SK-N-SH treated with all-trans-retinoic acid at 6 μM for 48 hours (cell line): ENCODE measurements around the gene SLC19A1.

Source experiments
- ATAC-seq: fragments of 200-7000 bp; cut with Tn5 transposase; 3 replicates; pipeline ENCODE4 v1.9.1; 2020; ENCODE audit warnings: mild to moderate bottlenecking, moderate library complexity
- ARNTL ChIP-seq: fragments of 450-650 bp; formaldehyde crosslinking; IDR thresholded peaks from 2 replicates; pipeline ENCODE4 v1.5.0; 2020; ENCODE audit warnings: low read depth, mild to moderate bottlenecking, moderate library complexity, borderline replicate concordance
- BACH2 ChIP-seq: fragments of 250-450 bp; sonication (Bioruptor Pico); IDR thresholded peaks from 2 replicates; pipeline ENCODE4 v1.9.0; 2021; ENCODE audit warnings: mild to moderate bottlenecking, borderline replicate concordance
- ESRRG ChIP-seq: fragments of 250-450 bp; sonication (Bioruptor Pico); IDR thresholded peaks from 2 replicates; pipeline ENCODE4 v1.6.1; 2021; ENCODE audit warnings: mild to moderate bottlenecking
- ISL1 ChIP-seq: fragments of 250-450 bp; sonication (Bioruptor Pico); IDR thresholded peaks from 2 replicates; pipeline ENCODE4 v2.1.2; 2022; ENCODE audit warnings: mild to moderate bottlenecking, moderate library complexity
- OSR1 ChIP-seq: fragments of 250-450 bp; sonication (Bioruptor Pico); IDR thresholded peaks from 2 replicates; pipeline ENCODE4 v1.8.0; 2022; ENCODE audit warnings: moderate library complexity, mild to moderate bottlenecking, inconsistent platforms
- POU6F1 ChIP-seq: fragments of 250-450 bp; sonication (Bioruptor Pico); IDR thresholded peaks from 2 replicates; pipeline ENCODE4 v1.8.0; 2021; ENCODE audit warnings: low read depth, mild to moderate bottlenecking, moderate library complexity, borderline replicate concordance
- SNAI2 ChIP-seq: fragments of 250-450 bp; sonication (Bioruptor Pico); IDR thresholded peaks from 2 replicates; pipeline ENCODE4 v1.5.0; 2020; ENCODE audit warnings: mild to moderate bottlenecking, moderate library complexity
- TCF4 ChIP-seq: fragments of 250-450 bp; sonication (Bioruptor Pico); IDR thresholded peaks from 2 replicates; pipeline ENCODE4 v1.8.0; 2021; ENCODE audit warnings: mild to moderate bottlenecking, moderate library complexity, borderline replicate concordance
- TOX ChIP-seq: fragments of 250-450 bp; sonication (Bioruptor Pico); IDR thresholded peaks from 2 replicates; pipeline ENCODE4 v1.8.0; 2021; ENCODE audit warnings: mild to moderate bottlenecking, moderate library complexity, borderline replicate concordance
- ZC3H10 ChIP-seq: fragments of 250-450 bp; sonication (Bioruptor Pico); IDR thresholded peaks from 2 replicates; pipeline ENCODE4 v1.5.1; 2021; ENCODE audit warnings: mild to moderate bottlenecking, moderate library complexity
- ZFP3 ChIP-seq: fragments of 250-450 bp; sonication (Bioruptor Pico); IDR thresholded peaks from 2 replicates; pipeline ENCODE4 v1.5.0; 2020; ENCODE audit warnings: mild to moderate bottlenecking, moderate library complexity
- ZFP30 ChIP-seq: fragments of 450-650 bp; formaldehyde crosslinking; IDR thresholded peaks from 2 replicates; pipeline ENCODE4 v1.5.0; 2022; ENCODE audit warnings: mild to moderate bottlenecking, moderate library complexity
- TF ChIP-seq, protein P1 (sequence below): fragments of 250-450 bp; sonication (Bioruptor Pico); IDR thresholded peaks from 2 replicates; pipeline ENCODE4 v1.8.0; 2020; ENCODE audit warnings: mild to moderate bottlenecking, moderate library complexity, borderline replicate concordance
- TF ChIP-seq, protein P2 (sequence below): fragments of 250-450 bp; sonication (Bioruptor Pico); IDR thresholded peaks from 2 replicates; pipeline ENCODE4 v1.5.1; 2021; ENCODE audit warnings: mild to moderate bottlenecking, moderate library complexity

SLC19A1 gene

DNA sequence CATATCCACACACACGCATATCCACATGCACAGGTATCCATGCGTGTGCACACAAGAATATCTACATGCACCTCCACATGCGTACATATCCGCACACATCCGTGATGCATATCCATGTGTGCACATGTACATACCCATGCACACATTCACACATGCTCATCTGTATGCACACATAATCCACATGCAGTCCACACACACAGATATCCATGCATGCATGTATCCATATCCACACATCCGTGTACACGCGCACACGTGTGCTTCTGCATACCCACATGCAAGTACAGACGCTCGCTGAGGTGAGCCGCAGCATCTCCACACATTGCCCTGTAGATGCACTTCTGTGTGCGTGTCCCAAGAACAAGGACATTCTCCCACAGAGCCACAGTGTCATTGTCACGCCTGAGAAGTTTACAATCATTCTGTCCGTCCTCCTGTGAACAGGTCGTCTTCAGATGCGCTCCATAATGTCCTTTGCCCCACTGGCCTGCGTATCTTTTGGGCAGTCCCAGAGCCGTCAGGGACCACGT, 93.9 kb downstream of the SLC19A1 start:
- TF ChIP-seq ZFP30 (CRISPR knock-in tag), result no peak
- no peak for TF ChIP-seq TOX
- TF ChIP-seq, protein P1, sequence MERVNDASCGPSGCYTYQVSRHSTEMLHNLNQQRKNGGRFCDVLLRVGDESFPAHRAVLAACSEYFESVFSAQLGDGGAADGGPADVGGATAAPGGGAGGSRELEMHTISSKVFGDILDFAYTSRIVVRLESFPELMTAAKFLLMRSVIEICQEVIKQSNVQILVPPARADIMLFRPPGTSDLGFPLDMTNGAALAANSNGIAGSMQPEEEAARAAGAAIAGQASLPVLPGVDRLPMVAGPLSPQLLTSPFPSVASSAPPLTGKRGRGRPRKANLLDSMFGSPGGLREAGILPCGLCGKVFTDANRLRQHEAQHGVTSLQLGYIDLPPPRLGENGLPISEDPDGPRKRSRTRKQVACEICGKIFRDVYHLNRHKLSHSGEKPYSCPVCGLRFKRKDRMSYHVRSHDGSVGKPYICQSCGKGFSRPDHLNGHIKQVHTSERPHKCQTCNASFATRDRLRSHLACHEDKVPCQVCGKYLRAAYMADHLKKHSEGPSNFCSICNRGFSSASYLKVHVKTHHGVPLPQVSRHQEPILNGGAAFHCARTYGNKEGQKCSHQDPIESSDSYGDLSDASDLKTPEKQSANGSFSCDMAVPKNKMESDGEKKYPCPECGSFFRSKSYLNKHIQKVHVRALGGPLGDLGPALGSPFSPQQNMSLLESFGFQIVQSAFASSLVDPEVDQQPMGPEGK (CRISPR knock-in tag), result no peak
- no peak for TF ChIP-seq OSR1 (CRISPR knock-in tag)
- TF ChIP-seq POU6F1 (CRISPR knock-in tag), result no peak
- TF ChIP-seq, protein P2, sequence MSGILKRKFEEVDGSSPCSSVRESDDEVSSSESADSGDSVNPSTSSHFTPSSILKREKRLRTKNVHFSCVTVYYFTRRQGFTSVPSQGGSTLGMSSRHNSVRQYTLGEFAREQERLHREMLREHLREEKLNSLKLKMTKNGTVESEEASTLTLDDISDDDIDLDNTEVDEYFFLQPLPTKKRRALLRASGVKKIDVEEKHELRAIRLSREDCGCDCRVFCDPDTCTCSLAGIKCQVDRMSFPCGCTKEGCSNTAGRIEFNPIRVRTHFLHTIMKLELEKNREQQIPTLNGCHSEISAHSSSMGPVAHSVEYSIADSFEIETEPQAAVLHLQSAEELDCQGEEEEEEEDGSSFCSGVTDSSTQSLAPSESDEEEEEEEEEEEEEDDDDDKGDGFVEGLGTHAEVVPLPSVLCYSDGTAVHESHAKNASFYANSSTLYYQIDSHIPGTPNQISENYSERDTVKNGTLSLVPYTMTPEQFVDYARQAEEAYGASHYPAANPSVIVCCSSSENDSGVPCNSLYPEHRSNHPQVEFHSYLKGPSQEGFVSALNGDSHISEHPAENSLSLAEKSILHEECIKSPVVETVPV (CRISPR knock-in tag), result no peak
- TF ChIP-seq SNAI2 (CRISPR knock-in tag), result no peak
- TF ChIP-seq ZFP3, result no peak
- TF ChIP-seq ESRRG (CRISPR knock-in tag), result no peak
- TF ChIP-seq ARNTL (CRISPR knock-in tag), result no peak
- no peak for TF ChIP-seq TCF4 (CRISPR knock-in tag)
- no peak for TF ChIP-seq ZC3H10 (CRISPR knock-in tag)
- no peak for TF ChIP-seq BACH2 (CRISPR knock-in tag)
- TF ChIP-seq ISL1 (CRISPR knock-in tag), result no peak
- no peak for ATAC-seq
